Hematopoietic multipotent progenitor cell treated with erythropoietin and hydrocortisone succinate and interleukin-3 and kit ligand, for 8 days (in vitro differentiated cells): ENCODE measurements around the gene PEG3.

Experiments
- DNase-seq: peaks from one replicate; pipeline ENCODE4 v3.0.0-alpha.2; 2015

PEG3 gene

GRCh38 chr19:56806639-56807038 is 33.9 kb downstream of the PEG3 start:
- DNase-seq: no peak
